H1 (cell line): ENCODE measurements around the gene COL6A6.

Experiments
- EZH2 ChIP-seq: fragments of 200-600 bp; sonication (generic); IDR thresholded peaks from 2 replicates; pipeline ENCODE4 v1.7.1; 2012; ENCODE audit warnings: low read depth, mild to moderate bottlenecking, moderate library complexity, low read length, inconsistent platforms; ENCODE audit not compliant: severe bottlenecking
- POLR2AphosphoS5 ChIP-seq: IDR thresholded peaks from 2 replicates; pipeline ENCODE4 v1.6.1; 2011; ENCODE audit warnings: low read depth, low read length

DNA sequence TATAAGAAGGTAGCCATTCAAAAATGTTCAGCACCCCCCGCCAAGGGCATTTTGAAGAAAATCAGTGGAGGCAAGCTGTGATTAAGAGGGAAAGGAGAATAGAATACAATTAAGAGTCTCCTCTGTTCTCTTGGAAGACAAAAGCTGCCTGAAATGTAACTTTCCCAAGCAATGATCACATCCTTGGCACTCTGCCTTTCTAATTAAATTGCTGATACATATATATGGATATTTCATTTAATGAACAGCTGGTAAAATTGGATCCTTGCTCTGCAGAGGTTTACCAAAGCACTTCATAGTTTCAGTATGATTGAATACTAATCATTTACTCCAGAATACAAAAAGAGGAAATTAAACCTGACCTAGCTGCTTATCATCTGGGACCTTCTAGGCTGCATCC lies 10.4 kb downstream of the COL6A6 start:
- no peak for TF ChIP-seq EZH2
- no peak for TF ChIP-seq POLR2AphosphoS5
